HL-60/S4 treated with retinoic acid at 250 ng/mL for 4 days and 3 days (cell line): ENCODE measurements around the gene CEP112.

Experiments used
- in situ Hi-C: fragments of 300-500 bp; cut with MboI; formaldehyde crosslinking; loops from 2 replicates; pipeline ENCODE4 v1.7.0; 2022; ENCODE audit warnings: low sequenced_read_pairs

CEP112 gene

GRCh38 chr17:65666876-65667321 is 525.0 kb downstream of the CEP112 start:
- in situ Hi-C loops, result no loop called here

DNA sequence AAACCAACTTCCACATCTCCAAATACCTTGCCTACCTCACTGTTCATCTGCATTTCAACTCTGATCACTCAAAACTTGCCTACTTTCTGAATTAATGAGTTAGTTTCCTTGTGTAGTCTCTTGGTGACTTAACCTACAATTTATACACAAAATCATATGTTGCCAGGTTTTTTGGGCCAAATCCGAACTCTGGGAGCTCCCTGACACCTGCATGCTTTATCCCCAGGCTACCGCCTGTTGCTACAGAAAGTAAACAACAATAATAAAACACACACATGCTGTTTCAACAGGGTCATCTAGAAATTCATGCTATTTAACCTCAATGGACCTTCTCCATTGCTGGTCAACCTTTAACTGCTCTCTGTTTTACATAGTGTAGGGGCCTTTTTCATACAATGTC is 526.0 kb downstream of the CEP112 start:
- in situ Hi-C loops, result no loop called here

GRCh38 chr17:65664696-65665095 is 527.2 kb downstream of the CEP112 start:
- in situ Hi-C loops, result no loop called here

DNA sequence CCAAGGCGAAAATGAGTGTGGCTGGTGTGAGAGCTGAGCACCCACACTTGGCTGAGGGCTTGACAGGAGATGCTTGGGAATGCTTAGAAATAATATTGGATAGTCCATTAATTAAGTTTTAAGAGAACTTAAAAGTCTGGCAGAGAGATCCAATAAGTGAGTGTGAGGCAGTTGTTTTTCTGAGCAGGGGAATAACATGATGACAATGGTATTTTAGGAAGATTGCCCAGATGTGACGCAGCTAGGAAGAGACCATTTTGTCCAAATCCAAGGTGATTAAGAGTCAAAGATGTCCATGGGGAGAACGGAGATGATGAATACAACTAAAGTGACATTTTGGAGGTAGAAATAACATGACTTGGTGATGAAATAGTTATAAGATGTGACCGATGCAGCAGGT is 527.7 kb downstream of the CEP112 start:
- in situ Hi-C loops, result no loop called here

DNA sequence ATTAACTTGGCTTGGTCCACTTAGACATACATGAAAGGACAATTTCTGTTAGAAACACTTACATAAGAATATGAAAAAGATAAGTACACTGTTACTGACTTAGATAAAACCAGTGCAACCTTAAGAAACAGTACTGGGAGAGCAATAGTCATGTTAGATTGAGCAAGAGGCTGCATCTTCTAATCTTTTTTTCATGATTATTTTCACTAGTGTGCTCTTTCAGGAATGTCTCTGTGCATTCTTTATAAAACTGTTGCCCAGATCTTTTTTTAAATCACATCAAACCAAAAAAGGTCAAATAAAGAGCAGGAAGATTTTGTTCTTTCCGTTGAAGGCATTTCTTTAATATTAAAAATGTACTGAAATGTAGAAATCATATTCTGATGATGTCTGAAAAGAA is 529.7 kb downstream of the CEP112 start:
- in situ Hi-C loops, result no loop called here

- in situ Hi-C loops, result no loop called here
These were observed 531.0 kb downstream of the CEP112 start for GRCh38 chr17:65660947-65661346.

DNA sequence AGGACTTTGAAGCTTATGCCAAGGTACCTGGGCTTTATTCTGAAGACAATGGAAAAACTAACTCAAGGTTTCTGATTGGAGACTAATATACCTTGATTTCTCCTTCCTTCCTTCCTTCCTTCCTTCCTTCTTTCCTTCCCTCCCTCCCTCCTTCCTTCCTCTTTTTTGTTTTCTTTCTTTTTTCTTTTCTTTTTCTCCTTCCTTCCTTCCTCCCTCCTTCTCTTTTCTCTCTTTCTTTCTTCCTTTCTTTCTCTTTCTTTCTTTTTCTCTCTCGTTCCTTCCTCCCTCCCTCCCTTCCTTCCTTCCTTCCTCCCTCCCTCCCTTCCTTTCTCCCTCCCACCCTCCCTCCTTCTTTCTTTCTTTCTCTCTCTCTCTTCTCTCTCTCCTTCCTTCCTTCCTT is 531.9 kb downstream of the CEP112 start:
- in situ Hi-C loops, result no loop called here

DNA sequence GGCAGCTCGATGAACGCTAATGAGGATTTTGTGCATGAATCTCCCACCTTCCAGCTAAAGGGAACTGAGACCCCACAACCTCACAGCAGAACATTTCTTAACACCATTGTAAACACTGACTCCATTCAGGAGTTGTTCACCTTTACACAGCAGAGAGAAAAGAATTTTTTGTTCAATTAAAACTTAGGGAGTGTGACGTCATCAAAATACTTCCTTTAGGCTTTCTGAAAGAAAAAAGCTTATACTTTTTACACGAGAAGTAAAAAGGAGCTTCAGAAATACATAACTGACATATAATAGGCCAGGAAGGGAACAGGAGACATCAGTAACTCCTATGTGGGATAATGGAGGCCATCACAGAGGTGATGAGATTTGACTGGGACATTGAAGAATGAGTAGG is 532.4 kb downstream of the CEP112 start:
- in situ Hi-C loops, result no loop called here

GRCh38 chr17:65657251-65657828 is 534.6 kb downstream of the CEP112 start:
- in situ Hi-C loops, result no loop called here

DNA sequence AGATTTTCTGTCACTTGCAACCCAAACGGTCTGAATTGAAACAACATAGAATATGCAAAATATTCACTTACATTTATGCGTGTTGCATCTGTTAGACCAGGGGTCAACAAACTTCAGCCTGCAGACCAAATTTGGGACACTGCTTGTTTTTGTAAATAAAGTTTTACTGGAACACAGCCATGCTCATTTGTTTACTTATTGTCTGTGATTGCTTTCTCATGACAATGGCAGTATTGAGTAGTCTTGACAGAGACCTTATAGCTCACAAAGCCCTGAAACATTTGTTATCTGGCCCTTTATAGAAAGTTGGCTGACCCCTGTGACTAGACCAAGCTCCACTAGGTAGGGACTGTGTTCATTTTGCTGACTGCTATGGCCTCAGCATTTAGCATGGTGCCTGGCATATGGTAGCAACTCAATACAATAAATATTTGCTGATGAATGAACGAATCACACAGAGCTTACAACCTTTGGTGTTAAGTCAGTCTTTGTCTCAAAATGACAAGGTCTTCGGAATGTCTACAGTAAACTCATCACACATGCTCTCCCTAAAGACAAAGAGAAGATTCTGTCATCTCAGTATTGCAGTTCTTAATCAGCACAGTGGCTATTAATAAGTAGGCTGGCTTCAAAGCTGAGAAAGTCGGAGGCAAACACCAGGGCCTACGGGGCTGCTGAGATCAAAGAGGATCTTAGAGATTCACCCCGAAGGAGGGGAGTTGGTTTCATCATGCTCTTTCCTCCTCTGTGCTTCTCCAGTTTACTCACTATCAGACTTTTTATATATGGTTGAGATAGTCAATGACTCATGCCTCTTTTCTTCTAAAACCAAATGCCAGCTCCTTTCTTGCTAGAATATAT is 535.3 kb downstream of the CEP112 start:
- in situ Hi-C loops, result no loop called here

GRCh38 chr17:65655706-65656105 is 536.2 kb downstream of the CEP112 start:
- in situ Hi-C loops, result no loop called here

DNA sequence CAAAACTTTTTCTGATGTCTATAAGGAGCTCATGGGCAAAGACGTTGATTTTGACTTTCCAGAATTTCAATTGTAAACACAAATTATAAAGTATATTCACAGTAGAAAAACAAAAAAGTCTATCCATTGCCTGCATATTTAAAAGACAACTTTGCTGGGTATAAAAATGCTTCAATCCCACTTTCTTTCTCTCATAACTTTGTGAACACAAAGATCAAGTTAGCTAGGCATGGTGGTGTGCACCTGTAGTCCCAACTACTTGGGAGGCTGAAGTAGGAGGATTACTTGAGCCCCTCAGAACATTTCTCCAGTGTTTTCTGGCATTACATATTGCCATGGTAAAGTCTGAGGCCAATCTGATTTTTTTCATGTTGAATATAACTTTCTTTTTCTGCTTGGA is 547.4 kb downstream of the CEP112 start:
- in situ Hi-C loops, result no loop called here

DNA sequence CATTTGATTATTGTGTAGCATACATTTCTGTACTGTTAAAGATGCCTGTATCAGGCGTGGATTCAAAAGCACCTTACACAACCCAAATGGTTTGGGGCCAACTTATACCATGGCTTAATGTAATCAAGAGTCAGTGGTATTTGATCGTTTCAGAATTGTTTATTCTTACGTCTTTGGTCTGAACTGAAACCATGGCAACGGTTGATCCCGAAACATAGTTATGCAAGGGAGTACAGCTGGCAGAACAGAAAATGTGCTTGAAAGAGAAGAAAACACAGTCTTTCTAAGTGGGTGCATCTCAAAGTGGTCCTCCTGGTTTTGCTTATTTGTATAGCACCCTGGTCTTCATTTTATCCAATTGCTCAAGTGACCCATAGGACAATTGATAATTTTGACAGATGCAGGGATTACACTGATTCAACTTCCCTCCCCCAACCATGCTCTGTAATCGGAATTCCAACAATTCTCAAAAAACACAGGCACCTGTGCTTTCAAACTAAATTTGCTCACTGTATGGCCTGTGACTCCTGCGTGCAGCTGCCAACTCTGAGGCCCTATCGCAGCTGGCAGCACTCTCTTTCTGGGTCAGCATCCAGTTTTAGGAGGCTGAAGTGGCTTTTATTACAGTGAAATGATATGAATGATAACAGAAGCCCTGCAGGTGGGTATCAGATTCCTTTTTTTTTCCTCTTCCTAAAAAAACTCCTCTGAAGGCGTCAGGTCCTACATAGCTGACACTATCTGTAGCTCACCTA is 553.5 kb downstream of the CEP112 start:
- in situ Hi-C loops, result no loop called here

GRCh38 chr17:65637786-65638185 is 554.1 kb downstream of the CEP112 start:
- in situ Hi-C loops, result no loop called here

DNA sequence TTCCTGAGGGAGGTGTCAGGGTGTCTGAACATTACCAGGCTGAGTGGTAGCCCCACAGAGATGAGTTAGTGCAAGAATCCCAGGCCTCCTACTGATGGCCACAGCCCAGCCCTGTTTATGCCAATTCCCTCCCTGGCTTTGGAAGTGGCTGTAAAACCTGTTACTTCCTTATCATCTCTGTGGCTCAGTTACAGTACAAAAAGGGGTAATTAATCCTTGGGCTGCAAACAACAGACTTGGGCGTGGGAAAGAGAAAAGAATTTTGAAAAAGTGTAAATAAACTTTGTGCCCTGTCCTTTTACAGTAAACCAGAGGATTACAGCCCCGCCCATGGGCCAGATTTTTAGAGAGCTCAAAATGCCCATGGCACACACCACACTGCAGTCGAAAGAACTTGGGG is 557.4 kb downstream of the CEP112 start:
- in situ Hi-C loops, result no loop called here

DNA sequence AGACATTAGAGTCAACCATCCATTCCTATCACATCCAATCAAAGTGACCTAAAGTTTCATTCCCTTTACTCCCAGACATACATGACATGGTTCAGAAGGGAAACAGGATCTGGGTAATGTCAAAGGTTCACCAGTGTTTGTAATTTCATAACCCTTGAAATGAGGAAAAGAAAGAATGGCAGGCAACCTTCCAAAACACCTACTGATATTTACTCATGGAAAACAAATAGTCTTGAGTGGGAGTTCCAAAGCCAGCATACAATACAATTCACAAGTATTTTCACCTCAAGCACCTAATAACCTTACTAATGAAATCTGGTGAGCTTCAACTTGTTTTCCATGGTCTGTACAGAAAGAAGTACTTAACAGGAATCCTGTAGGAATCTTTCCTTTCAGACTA is 557.9 kb downstream of the CEP112 start:
- in situ Hi-C loops, result no loop called here

DNA sequence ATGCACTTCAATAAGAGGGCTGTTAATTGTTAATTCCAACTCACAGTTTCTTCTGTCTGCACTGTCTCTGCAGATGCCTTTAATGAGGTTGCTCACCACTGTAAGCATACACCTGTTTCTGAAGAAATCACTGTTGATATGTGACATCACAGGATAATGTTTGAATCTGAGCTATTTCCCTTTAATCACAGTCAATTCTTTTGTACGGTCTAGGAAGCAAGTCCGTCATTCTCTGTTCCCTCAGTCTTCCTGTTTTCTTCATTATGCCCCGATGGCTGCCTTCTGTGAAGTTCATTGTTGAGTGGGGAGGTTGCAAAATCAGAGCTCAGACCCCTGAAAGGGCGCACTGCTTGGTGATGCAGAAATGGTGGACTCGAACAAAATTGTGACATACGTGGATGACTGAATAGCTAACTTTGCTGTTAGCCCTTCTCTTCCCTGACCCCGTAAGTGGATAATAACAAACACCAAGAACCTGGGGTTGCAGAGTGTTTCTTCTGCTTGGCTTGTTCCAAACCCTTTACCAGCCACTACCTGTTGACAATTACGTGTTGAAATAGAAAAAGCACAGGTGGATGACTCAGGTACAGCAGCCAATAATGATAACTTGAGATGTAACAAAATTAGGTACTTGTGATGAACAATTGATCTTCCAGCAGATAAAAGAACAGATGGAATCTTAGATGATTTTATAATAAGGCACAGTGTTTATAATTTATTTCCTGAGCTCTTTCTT is 558.6 kb downstream of the CEP112 start:
- in situ Hi-C loops, result no loop called here

- in situ Hi-C loops, result no loop called here
These were observed 561.4 kb downstream of the CEP112 start for GRCh38 chr17:65630502-65630901.

- in situ Hi-C loops, result no loop called here
These were observed 562.7 kb downstream of the CEP112 start for GRCh38 chr17:65629234-65629690.

- in situ Hi-C loops, result no loop called here
These were observed 563.3 kb downstream of the CEP112 start for GRCh38 chr17:65628644-65629036.
